CD1c-positive myeloid dendritic cell (primary cell): ENCODE results near the gene GDF15.
A peak's percentile ranks its signal among the peaks of the same experiment; 100 is the strongest.
"Not testable (repeated sequence)": the region's sequence is repeated elsewhere in the genome, so short reads cannot be mapped to it uniquely, and the experiment has no call there.

Experiments used
- DNase-seq: peaks from one replicate; pipeline ENCODE4 v3.0.0-alpha.2; 2016; ENCODE audit errors: extremely low spot score

The GDF15 gene

GRCh38 chr19:18363787-18364186, 22.2 kb upstream of the GDF15 start:
- DNase-seq, result no peak

DNA sequence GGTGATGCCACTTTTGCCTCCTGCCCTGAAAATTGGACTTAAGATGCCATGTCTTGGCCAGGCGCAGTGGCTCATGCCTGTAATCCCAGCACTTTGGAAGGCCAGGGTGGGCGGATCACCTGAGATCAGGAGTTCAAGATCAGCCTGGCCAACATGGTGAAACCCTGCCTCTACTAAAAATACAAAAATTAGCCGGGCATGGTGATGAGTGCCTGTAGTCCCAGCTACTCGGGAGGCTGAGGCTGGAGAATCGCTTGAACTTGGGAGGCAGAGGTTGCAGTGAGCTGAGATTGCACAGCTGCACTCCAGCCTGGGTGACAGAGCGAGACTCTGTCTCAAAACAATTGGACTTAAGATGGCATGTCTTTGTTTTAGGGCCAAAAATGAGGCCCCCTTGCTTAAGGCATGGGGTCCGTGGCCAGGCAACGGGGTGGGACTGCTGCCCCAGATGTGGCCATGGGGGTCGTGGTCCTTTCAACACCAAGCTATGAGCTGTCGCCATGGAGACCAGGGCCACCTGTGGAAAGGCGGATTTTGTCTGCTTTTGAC, 21.6 kb upstream of the GDF15 start:
- DNase-seq, result not testable (repeated sequence)

GRCh38 chr19:18364826-18365528, 21.0 kb upstream of the GDF15 start:
- DNase-seq, result peak; percentile 92

GRCh38 chr19:18366021-18366435, 19.9 kb upstream of the GDF15 start:
- DNase-seq, result peak; percentile 70

DNA sequence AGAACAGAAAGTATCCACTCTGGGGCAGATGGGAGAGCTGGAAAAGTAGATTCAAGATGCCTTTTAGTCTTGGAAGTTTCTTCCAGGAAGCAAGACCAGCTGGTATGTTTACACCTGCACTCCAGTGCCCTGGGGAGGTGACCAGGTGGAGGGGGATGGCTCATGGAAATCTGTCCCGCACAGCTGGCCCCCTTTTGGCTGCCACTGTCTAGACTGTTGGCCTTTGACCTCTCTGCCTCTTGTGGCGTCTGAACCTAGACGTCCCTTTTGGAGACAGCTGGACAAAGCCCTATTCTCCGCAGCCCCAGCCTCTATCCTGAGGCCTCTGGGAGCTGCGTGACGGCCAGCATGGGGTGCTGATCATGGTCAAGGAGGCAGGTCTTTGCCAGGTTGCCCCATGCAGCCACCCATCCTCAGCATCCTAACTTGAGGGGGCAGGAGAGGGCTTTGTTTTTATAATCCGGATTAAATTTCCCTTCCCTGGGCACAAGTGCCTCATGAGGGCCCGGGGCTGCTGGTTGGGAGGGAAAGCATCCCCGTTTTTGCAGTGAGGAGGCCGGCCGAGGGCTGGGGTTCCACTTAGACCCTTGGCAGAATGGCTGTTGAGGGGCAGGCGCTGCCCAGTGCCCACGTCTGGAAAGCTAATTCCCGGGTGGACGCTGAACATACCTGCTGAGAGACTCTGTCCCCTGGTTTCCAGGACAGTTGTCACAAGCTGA, 17.3 kb upstream of the GDF15 start:
- DNase-seq, result no peak

GRCh38 chr19:18373407-18373891, 12.5 kb upstream of the GDF15 start:
- no peak for DNase-seq

- DNase-seq, result peak; percentile 97
These were observed 11.9 kb upstream of the GDF15 start for GRCh38 chr19:18373892-18374629.

- no peak for DNase-seq
These were observed 8.9 kb upstream of the GDF15 start for GRCh38 chr19:18377026-18377425.

DNA sequence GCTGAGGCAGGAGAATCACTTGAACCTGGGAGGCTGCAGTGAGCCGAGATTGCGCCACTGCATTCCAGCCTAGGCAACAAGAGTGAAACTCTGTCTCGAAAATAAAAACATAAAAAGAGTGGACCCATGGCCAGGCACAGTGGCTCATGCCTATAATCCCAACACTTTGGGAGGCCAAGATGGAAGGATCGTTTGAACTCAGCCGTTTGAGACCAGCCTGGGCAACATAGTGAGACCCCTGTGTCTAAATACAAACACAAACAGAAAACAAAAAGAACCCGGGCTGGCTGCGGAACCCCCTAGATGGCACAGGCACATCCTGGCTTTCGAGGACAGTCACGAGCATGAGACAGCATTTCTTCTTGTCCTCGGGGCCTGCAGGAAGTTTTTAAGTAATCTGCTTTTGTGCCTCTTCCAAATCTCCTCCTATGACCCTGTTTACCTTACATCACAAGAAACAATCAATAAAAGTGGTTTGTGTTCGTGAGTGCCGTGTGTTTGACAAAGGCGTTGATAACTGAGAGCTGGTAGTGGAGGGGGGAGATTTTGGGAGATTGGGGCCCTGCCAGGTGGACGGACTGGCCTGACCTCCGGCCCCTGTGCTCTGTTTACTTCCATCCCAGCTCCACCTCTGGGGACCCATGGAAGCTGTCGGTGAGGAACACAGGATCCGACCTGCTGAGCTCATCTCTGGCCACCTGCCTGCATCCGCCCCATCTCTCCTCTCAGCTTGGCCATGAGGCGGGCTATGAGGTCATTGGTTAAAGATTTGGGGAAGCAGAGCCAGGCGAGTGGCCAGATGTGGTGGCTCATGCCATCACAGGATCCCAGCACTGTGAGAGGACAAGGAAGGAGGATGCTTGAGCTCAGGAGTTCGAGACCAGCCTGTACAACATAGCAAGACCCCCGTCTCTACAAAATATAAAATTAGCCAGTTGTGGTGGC, 5.9 kb upstream of the GDF15 start:
- peak; percentile 74 for DNase-seq

- no peak for DNase-seq
These were observed 5.1 kb upstream of the GDF15 start for GRCh38 chr19:18380843-18381242.

- not testable (repeated sequence) for DNase-seq
These were observed 2.3 kb upstream of the GDF15 start for GRCh38 chr19:18383622-18384021.

DNA sequence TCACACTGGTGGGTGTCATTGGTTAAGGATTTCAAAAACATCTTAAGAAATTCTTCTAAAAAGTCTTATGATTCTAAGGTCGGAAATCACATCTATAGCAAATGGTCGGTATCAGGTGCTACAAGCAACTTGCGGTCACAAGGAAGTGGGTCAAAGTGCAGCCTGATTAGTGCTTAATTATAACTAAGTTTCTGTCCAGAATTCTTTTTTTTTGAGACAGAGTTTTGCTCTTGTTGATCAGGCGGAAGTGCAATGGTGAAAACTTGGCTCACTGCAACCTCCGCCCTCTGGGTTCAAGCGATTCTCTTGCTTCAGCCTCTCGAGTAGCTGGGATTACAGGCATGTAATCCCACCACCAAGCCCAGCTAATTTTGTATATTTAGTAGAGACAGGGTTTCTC, 1.2 kb upstream of the GDF15 start:
- no peak for DNase-seq

DNA sequence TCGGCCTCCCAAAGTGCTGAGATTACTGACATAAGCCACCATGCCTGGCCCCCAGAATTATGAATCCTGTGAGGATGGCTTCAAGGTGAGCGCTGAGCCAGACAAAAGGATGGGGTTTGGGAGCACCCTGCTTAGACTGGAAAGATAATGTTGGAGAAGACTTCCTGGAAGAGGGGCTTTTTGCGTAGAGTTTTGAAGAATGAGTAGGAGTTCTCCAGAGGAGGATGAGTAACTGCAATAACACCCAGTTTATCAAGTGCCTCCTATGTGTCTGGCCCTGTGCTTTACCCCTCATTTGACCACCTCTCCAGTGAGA, 641 bp upstream of the GDF15 start:
- no peak for DNase-seq

DNA sequence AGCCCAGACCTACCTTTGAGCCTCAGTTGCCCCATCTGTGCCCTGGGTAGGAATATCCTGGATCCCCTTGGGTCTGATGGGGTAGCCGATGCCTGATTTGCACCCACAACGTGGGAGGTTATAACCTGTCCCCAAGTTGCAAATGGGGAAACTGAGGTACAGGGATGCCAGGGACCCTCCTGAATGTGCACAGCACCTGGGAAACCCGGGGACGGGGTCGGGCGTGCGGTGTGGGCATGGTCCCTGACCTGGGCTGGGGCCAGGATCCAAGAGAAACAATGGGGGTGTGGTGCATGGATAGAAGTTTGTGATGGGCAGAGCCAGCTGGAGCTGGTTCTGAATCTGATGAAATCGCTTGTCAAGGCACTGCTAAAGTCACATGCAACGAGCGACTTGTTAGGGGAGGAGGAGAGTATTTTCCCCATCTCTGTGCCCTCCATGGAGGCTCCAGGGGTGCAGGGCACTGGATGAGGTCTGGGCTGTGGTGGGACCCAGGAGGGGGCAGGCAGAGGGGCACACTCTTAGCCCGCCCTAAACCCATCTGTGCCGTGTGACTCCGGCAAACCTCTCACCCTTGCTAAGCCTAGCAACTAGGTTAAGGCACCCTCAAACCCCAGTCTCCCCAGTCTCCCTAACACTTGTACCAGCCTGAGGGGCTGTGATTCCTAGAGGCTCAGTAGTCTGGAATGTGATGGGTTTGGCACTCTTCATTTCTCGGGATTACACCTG, 749 bp downstream of the GDF15 start:
- no peak for DNase-seq

DNA sequence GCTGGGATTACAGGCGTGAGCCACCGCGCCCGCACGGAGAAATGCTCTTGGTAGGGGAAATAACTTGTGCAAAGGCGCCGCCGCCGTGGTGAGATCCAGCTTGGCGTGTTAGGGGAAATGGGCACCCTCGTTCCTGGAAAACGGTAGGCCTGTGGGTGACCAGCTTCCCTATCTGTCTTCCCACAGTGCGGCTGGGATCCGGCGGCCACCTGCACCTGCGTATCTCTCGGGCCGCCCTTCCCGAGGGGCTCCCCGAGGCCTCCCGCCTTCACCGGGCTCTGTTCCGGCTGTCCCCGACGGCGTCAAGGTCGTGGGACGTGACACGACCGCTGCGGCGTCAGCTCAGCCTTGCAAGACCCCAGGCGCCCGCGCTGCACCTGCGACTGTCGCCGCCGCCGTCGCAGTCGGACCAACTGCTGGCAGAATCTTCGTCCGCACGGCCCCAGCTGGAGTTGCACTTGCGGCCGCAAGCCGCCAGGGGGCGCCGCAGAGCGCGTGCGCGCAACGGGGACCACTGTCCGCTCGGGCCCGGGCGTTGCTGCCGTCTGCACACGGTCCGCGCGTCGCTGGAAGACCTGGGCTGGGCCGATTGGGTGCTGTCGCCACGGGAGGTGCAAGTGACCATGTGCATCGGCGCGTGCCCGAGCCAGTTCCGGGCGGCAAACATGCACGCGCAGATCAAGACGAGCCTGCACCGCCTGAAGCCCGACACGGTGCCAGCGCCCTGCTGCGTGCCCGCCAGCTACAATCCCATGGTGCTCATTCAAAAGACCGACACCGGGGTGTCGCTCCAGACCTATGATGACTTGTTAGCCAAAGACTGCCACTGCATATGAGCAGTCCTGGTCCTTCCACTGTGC, 2.4 kb downstream of the GDF15 start:
- peak; percentile 94 for DNase-seq

GRCh38 chr19:18388960-18389725, 3.2 kb downstream of the GDF15 start:
- no peak for DNase-seq

GRCh38 chr19:18389726-18390064, 3.7 kb downstream of the GDF15 start:
- no peak for DNase-seq

DNA sequence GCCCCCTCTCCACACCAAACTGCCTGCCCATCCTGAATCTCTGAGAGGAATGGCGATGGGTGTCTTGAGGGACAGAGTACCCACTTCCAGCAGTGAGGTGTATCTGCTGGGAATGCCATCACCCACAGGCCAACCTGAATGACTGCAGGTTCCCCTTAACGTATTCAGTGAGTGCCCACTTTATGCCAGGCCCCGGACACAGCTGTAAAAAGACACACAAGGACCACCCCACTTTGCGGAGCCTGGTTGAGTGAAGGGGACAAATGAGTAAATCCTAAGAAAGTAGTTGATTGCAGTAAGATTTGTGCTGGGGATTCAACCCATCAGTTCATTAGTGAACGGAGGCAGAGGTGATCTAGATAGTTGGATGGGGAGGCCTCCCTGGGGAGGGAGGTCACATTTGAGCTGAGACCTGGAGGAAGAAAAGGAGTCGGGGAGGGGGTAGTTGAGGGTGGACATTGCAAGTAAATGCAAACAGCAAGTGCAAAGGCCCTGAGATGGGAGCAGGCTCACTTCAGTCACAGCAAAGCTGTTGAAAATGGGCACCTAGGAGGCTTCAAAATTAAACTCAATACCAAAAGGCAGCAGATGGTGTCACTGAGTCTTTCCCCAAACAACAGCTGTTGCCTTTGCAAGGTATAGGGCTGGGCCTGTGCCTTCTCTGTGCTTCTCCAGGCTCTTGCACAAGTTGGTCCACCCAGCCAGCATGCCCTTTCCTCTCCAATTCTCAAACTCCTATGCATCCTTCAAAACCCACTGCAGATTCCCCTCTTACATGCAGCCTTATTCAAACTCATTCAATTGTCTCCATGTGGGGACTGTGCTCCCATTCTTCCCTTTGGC, 4.3 kb downstream of the GDF15 start:
- DNase-seq, result no peak
